NCI-H128 (cell line): Measurements from ENCODE around the gene RASGEF1C.
"Not testable (repeated sequence)": the region's sequence is repeated elsewhere in the genome, so short reads cannot be mapped to it uniquely, and the experiment has no call there.

Experiments used
- DNase-seq: peaks from one replicate; lab custom pipeline; 2025; ENCODE audit not compliant: unreplicated experiment; lab: John Stamatoyannopoulos, UW

The RASGEF1C gene

GRCh38 chr5:180104168-180104530, 104.9 kb downstream of the RASGEF1C start:
- DNase-seq: no peak

GRCh38 chr5:180103487-180104167, 105.4 kb downstream of the RASGEF1C start:
- DNase-seq: no peak

GRCh38 chr5:180102636-180103035, 106.4 kb downstream of the RASGEF1C start:
- no peak for DNase-seq

- no peak for DNase-seq
These were observed 107.4 kb downstream of the RASGEF1C start for GRCh38 chr5:180101451-180102105.

- no peak for DNase-seq
These were observed 108.2 kb downstream of the RASGEF1C start for GRCh38 chr5:180100621-180101450.

- DNase-seq: no peak
These were observed 109.0 kb downstream of the RASGEF1C start for GRCh38 chr5:180099733-180100611.

- no peak for DNase-seq
These were observed 109.8 kb downstream of the RASGEF1C start for GRCh38 chr5:180098991-180099732.

- no peak for DNase-seq
These were observed 110.5 kb downstream of the RASGEF1C start for GRCh38 chr5:180098526-180098925.

GRCh38 chr5:180097926-180098325, 111.1 kb downstream of the RASGEF1C start:
- DNase-seq: no peak

GRCh38 chr5:180097163-180097894, 111.7 kb downstream of the RASGEF1C start:
- no peak for DNase-seq

GRCh38 chr5:180096616-180097015, 112.4 kb downstream of the RASGEF1C start:
- DNase-seq: no peak

- DNase-seq: no peak
These were observed 113.5 kb downstream of the RASGEF1C start for GRCh38 chr5:180095545-180095944.

GRCh38 chr5:180093651-180094382, 115.2 kb downstream of the RASGEF1C start:
- DNase-seq: no peak

GRCh38 chr5:180093241-180093640, 115.8 kb downstream of the RASGEF1C start:
- no peak for DNase-seq

GRCh38 chr5:180090769-180091546, 118.1 kb downstream of the RASGEF1C start:
- DNase-seq: no peak

- DNase-seq: no peak
These were observed 118.8 kb downstream of the RASGEF1C start for GRCh38 chr5:180090098-180090768.

- DNase-seq: not testable (repeated sequence)
These were observed 119.4 kb downstream of the RASGEF1C start for GRCh38 chr5:180089628-180090027.

- no peak for DNase-seq
These were observed 120.5 kb downstream of the RASGEF1C start for GRCh38 chr5:180088561-180088960.
